Jurkat, Clone E6-1 (cell line): ENCODE measurements around the gene RPS6KL1.

ENCODE experiments used
- DNase-seq: peaks from one replicate; pipeline ENCODE4 v3.0.0-alpha.2; 2011; ENCODE audit warnings: low read depth, low spot score
- H3K4me3 ChIP-seq: 2 replicates; pipeline ENCODE4 v1.5.1; 2011; ENCODE audit warnings: mild to moderate bottlenecking, low read length, control low read depth, moderate library complexity

Gene RPS6KL1

GRCh38 chr14:74918380-74918779, 4.7 kb downstream of the RPS6KL1 start:
- H3K4me3 ChIP-seq: no peak overlapping the region
- DNase-seq: no peak

DNA sequence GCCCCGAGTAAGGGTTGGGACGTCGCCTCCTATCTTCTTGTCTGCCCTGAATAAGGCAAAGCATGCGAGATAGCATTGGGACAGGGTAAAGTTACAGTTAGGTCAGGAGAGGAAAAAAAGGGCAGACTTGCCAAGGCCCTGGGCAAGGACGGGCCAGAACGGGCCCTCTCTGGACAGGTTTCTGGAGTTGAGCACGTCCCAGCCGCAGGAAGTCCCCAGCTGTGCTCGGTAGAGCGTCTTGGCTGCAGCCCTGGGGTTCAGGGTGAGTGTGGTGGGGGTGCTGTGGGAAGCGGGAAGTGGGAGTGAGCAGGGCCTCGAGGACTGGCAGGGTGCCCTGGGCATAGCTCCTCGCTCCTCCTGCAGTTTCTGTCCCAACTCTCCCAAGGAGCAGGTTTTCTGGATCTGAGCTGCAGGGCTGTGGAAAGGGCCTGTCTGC, 5.4 kb downstream of the RPS6KL1 start:
- DNase-seq: no peak

DNA sequence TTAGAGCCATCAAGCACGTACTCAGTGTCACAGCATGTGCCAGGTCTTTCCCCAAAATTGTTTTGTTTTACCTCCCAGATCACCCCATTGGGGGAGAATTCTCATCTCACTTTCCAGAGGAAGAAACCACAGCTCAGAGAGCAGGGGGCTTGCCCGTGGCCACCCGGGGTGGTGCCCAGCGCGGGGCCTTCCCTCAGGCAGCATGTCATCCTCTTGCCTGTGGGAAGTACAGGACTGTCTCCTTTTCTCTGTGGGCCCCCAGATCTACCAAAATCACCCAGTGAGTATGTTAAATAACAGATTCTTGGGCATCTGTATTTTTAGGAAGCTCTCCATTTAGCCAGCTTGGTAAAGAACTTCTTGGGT, 5.9 kb downstream of the RPS6KL1 start:
- no peak for DNase-seq
- H3K4me3 ChIP-seq: no peak overlapping the region

More for the DNA sequence above, 5.4 kb downstream of the RPS6KL1 start:
- no peak overlapping the region for H3K4me3 ChIP-seq

DNA sequence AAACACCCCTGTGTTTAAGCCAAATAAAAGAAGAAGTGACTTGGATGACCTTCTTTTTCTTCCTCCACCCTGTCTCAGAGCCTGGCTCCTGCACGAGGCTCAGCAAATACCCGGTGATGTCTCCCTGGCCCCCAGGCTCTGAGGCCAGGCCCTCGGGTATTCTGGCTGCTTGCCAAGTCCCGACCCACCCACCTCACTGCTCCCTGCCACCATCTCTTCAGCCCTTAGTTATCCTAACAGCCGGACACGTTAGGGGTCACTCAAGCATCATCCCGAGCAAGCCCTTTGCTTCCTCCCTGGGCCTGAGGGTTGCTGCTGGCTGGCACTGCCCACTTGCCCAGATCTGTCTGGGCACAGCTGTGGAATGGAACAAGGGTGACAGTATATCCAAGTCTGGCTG, 7.2 kb downstream of the RPS6KL1 start:
- no peak for DNase-seq
- H3K4me3 ChIP-seq: no peak overlapping the region

DNA sequence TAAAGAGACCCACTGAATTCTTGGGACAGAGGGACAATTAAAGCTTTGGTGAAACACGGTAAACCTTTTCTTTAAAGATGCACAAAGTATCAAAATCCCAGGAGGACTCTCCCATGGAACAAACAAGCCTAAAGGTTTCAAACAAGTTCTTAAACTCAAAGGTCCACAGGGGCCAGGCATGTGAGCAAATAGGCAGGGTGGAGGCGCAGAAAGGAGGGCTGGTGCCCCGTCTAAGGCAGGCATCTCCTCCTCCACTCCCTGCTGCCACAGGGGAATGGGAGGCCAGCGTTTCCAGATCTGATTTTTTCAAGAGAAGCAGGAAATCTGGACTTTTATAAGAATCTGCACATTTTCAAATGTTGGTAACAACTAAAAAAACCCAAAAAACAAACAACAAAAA, 7.6 kb downstream of the RPS6KL1 start:
- no peak for DNase-seq
- no peak overlapping the region for H3K4me3 ChIP-seq

GRCh38 chr14:74913986-74914573, 9.0 kb downstream of the RPS6KL1 start:
- H3K4me3 ChIP-seq: no peak overlapping the region
- DNase-seq: no peak

- DNase-seq: no peak
- no peak overlapping the region for H3K4me3 ChIP-seq
These were observed 9.6 kb downstream of the RPS6KL1 start for GRCh38 chr14:74913393-74913910.

DNA sequence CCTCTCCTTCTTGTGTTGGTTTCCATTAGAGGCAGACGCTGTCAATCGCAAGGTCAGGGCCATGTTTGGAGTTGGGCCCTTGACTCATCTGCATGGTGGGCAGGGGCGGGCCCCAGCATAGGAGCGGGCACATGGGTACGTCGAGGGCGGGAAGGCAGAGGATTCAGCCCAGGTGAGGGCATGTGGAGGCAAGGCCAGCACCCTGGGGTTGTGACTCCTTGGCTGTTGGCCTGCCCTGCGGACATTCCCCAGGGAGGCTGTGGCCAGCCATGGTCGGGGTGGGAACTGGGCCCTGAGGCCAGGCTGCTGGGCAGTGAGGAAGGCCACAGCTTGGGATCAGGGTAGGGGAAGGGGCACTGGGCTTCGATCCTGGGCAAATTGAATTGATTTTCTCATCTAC, 10.3 kb downstream of the RPS6KL1 start:
- H3K4me3 ChIP-seq: no peak overlapping the region
- no peak for DNase-seq

DNA sequence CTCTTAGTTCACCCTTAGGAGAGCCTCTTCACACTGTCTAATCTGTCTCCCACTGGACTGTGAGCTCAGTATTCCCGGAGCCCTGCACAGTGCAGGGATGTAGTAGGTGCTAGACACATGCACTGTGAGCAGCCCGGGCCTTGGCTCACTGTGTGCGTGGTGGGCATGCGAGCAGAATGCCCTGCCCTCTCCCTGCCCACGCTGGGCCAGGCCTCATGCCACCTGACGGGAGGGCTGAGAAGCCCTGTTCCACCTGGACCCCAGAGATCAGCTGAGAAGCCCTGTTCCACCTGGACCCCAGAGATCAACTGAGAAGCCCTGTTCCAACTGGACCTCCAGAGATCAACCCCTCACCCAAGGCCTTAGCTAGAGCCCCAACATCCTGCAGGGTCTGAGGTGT, 10.9 kb downstream of the RPS6KL1 start:
- no peak for DNase-seq
- H3K4me3 ChIP-seq: no peak overlapping the region

GRCh38 chr14:74911704-74912103, 11.4 kb downstream of the RPS6KL1 start:
- H3K4me3 ChIP-seq: no peak overlapping the region
- no peak for DNase-seq

- no peak for DNase-seq
- H3K4me3 ChIP-seq: no peak overlapping the region
These were observed 11.8 kb downstream of the RPS6KL1 start for GRCh38 chr14:74911221-74911620.

- DNase-seq: no peak
- H3K4me3 ChIP-seq: no peak overlapping the region
These were observed 12.5 kb downstream of the RPS6KL1 start for GRCh38 chr14:74910556-74910955.

DNA sequence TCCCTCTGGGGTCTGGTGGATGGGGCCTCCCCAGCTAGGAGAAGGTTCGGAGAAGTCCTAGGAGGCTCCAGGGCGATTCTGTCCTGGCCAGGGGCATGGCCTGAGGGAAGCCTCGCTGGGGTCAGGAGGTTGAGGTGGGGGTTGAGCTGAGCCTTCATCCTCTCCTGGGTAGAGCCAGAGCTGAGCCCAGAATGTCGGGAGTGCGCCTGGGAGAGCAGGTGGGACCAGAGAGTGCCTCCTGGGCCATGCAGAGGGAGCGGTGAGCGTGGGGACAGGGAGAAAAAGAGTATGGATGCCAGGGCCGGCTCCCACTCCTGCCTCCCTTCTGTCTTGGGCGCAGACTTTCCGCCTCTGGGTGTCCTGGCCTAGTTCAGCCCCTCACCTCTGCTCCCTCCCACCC, 13.1 kb downstream of the RPS6KL1 start:
- DNase-seq: no peak
- H3K4me3 ChIP-seq: no peak overlapping the region

DNA sequence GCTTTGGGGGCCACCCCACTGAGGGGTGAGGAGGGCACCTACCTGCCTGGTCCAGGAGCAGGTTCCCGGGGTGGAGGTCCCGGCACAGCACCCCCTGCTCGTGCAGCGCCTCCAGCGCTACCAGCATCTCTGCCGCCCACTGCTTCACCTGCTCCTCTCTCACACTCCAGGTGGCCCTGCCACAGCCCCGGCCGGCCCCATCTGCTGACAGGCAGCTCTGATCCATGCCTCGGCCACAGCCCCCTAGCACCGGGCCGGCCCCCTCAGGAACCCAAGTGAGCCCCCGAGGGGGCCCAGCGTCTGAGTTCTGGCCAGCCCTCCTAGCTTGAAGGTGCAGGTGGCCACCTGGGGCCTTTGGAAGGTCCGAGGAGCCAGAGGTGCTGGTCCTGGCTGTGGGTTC, 13.6 kb downstream of the RPS6KL1 start:
- no peak for DNase-seq
- H3K4me3 ChIP-seq: no peak overlapping the region

- H3K4me3 ChIP-seq: no peak overlapping the region
- no peak for DNase-seq
These were observed 14.2 kb downstream of the RPS6KL1 start for GRCh38 chr14:74908861-74909341.

GRCh38 chr14:74907744-74908143, 15.3 kb downstream of the RPS6KL1 start:
- DNase-seq: no peak
- no peak overlapping the region for H3K4me3 ChIP-seq

- H3K4me3 ChIP-seq: no peak overlapping the region
- no peak for DNase-seq
These were observed 16.0 kb downstream of the RPS6KL1 start for GRCh38 chr14:74906925-74907521.

DNA sequence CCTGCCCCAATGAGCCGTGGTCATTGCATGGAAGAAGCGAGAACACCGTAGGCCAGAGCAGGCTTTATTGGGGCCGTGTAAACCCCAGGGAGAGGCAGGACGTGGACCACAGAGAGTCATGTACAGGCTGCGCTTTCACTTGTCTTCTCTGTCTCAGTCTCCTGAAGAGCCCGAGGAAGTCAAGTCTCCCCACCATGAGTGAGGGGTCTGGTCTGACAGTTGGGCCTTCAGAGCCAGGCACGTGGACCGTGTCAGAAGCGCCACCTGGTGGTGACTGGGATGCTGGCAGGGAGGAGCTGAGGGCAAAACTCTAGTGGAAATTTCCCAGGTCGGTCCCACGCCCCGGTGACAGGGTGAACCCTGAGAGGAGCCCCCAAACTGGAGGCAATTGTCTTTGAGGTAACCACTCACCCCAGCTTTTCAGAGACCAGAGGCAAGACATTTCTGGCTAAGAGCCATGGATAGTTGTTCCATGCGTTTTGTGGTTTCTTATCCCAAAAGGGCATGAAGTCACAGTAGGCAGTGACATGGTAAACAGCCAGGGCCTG, 17.4 kb downstream of the RPS6KL1 start:
- no peak overlapping the region for H3K4me3 ChIP-seq
- DNase-seq: peak; percentile 24

- no peak overlapping the region for H3K4me3 ChIP-seq
- DNase-seq: no peak
These were observed 18.2 kb downstream of the RPS6KL1 start for GRCh38 chr14:74904635-74905503.
